Chondrocyte (in vitro differentiated cells): ENCODE results near the gene NID1. TPM values are rescaled to one million over a fixed set of nuclear protein-coding genes. Genes with fewer than 3 reads are reported as not detected.

Experiments
- DNase-seq: peaks from one replicate; pipeline ENCODE4 v3.0.0; 2021; ENCODE audit warnings: mixed read lengths, low spot score
- H3K27ac Mint-ChIP-seq: one replicate; pipeline ENCODE4 v1.8.0; 2021; ENCODE audit warnings: mild to moderate bottlenecking, moderate library complexity, mixed read lengths; ENCODE audit not compliant: unreplicated experiment
- H3K27me3 Mint-ChIP-seq: 2 replicates; pipeline ENCODE4 v1.8.0; 2021; ENCODE audit warnings: low read depth, mixed read lengths
- H3K36me3 Mint-ChIP-seq: 2 replicates; pipeline ENCODE4 v1.8.0; 2021; ENCODE audit warnings: low read depth, mixed read lengths
- H3K4me1 Mint-ChIP-seq: 2 replicates; pipeline ENCODE4 v1.8.0; 2021; ENCODE audit warnings: low read depth, mild to moderate bottlenecking, mixed read lengths
- H3K4me3 Mint-ChIP-seq: one replicate; pipeline ENCODE4 v1.8.0; 2021; ENCODE audit warnings: mild to moderate bottlenecking, moderate library complexity, mixed read lengths; ENCODE audit not compliant: unreplicated experiment
- H3K9me3 Mint-ChIP-seq: 2 replicates; pipeline ENCODE4 v1.8.0; 2021; ENCODE audit warnings: low read depth, mixed read lengths
- total RNA-seq: library from RNA; stranded (reverse); gene quantifications from 3 replicates; pipeline ENCODE4 v1.2.1, GENCODE V29; 2021
- TF ChIP-seq, protein P1 (sequence below): fragments of 200-600 bp; sonication (generic); IDR thresholded peaks from 2 replicates; pipeline ENCODE4 v1.5.0; 2021; ENCODE audit warnings: antibody characterized with exemption, mild to moderate bottlenecking, moderate library complexity

The NID1 gene
- total RNA-seq, 1 donor from 2014 or later = 99.1 TPM

DNA sequence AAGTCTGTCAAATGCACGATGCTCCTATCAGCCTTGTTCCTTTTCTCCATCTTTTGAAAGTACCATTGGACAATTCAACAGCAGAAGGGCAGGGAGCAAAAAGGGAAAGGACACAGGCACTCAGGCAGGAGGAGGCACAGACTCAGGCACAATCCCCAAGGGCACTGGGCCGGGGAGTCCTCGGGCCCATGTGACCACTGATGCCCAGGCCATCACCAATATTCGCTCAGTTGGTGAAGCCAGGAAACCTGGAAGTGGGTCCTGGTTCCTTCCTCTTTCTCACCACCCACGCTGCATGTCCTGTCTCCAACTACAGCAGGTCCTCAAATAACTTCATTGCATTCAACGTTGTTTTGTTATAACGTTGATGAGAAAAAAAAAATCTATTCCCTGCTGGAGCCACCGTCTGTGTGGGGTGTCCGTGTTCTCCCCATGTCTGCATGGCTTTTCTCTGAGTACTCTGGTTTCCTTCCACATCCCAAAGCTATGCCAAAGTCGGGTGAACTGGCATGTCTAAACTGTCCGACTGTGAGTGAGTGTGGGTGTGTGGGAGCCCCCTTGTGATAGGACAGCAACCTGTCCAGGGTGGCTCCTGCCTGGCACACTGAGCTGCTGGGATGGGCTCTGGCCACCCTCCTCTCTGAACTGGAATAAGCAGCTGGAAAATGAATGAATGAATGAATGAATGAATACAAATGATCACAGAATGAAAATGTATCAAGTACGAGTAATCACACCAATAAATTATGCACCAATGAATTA is 12.5 kb downstream of the NID1 start:
- Mint-ChIP-seq H3K9me3 (no peaks in the 10 kb centered on the region), H3K36me3 (peaks cover 3% of the 10 kb centered on the region), H3K27me3 (no peaks in the 10 kb centered on the region), H3K4me3 (no peak overlapping the region), H3K27ac (peak overlapping the region; percentile 85), H3K4me1 (peaks cover 12% of the 10 kb centered on the region)
- TF ChIP-seq, protein P1, sequence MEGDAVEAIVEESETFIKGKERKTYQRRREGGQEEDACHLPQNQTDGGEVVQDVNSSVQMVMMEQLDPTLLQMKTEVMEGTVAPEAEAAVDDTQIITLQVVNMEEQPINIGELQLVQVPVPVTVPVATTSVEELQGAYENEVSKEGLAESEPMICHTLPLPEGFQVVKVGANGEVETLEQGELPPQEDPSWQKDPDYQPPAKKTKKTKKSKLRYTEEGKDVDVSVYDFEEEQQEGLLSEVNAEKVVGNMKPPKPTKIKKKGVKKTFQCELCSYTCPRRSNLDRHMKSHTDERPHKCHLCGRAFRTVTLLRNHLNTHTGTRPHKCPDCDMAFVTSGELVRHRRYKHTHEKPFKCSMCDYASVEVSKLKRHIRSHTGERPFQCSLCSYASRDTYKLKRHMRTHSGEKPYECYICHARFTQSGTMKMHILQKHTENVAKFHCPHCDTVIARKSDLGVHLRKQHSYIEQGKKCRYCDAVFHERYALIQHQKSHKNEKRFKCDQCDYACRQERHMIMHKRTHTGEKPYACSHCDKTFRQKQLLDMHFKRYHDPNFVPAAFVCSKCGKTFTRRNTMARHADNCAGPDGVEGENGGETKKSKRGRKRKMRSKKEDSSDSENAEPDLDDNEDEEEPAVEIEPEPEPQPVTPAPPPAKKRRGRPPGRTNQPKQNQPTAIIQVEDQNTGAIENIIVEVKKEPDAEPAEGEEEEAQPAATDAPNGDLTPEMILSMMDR = no peak
- no peak for DNase-seq

DNA sequence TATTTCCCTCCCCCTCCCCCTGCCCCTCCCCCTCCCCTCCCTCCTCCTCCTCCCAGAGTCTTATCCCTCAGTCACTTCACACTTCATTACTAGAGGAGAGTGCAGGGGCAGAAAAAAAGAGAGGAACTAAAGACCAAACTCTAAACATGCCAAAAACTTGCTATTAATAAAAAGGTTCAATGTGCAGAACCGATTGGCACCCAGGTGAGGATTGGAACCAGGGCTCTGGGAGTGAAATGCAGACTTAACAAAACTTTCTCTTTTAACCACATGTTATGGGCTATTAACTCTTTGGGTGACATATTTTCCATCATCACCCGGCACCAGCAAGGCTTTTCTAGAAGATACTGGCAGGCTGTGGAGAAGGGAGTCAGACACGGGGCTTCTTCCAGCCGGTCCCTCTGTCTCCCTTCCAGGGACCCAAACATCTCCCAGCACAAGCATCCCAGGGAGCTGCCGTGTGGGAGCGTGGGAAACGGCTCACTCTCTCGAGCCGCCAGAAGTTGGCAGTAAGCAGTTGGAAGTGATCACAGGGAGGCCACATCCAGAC is 13.6 kb downstream of the NID1 start:
- Mint-ChIP-seq H3K27ac (peak overlapping the region; percentile 85), H3K9me3 (no peaks in the 10 kb centered on the region), H3K4me3 (peak overlapping the region; percentile 22), H3K27me3 (no peaks in the 10 kb centered on the region), H3K36me3 (peaks cover 7% of the 10 kb centered on the region), H3K4me1 (peaks cover 12% of the 10 kb centered on the region)
- TF ChIP-seq, protein P1 = no peak
- DNase-seq = no peak

DNA sequence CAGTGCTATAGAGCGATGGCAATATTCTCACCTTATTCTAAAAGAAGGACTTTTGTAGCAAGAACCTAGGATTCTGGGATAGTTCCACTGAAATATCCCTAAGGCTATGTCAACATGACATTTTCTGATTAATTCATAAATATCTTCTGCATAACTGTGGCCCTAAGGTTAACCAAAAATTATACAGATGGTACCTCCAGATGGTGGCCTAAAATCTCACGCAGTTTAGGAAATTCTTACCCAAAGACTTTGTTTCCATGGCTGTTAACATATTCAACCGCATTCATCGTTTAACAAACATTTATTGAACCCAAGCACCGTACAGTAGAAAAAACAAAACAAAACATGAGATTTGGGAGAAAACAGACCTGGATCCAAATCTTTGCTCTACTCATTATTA is 19.1 kb downstream of the NID1 start:
- no peak for DNase-seq
- no peaks in the 10 kb centered on the region for H3K4me1 Mint-ChIP-seq
- H3K27ac Mint-ChIP-seq = no peak overlapping the region
- TF ChIP-seq, protein P1 = no peak
- H3K36me3 Mint-ChIP-seq = peaks cover 28% of the 10 kb centered on the region
- no peaks in the 10 kb centered on the region for H3K27me3 Mint-ChIP-seq
- no peak overlapping the region for H3K4me3 Mint-ChIP-seq
- H3K9me3 Mint-ChIP-seq = no peaks in the 10 kb centered on the region

DNA sequence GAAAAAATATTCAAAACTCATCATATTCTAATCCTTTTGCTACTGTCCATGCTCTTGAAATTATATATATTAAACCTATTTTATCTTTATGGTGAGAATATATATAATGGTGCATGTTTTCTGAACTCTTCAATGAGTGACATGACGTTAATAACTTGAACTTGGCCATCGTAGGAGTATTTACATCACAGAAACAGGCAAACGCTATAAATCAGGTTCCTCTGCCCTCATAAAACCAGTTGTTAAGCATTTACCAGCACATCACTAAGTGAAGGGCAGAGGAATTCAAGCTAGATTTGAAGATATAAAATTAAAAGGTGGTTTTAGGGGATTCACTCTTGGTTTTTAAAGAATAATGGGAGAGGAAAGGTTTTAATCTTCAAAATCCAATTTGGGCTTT is 20.5 kb downstream of the NID1 start:
- no peak for DNase-seq
- H3K4me3 Mint-ChIP-seq = no peak overlapping the region
- H3K9me3 Mint-ChIP-seq = no peaks in the 10 kb centered on the region
- TF ChIP-seq, protein P1 = no peak
- peaks cover 10% of the 10 kb centered on the region for H3K4me1 Mint-ChIP-seq
- no peaks in the 10 kb centered on the region for H3K27me3 Mint-ChIP-seq
- peaks cover 28% of the 10 kb centered on the region for H3K36me3 Mint-ChIP-seq
- no peak overlapping the region for H3K27ac Mint-ChIP-seq

DNA sequence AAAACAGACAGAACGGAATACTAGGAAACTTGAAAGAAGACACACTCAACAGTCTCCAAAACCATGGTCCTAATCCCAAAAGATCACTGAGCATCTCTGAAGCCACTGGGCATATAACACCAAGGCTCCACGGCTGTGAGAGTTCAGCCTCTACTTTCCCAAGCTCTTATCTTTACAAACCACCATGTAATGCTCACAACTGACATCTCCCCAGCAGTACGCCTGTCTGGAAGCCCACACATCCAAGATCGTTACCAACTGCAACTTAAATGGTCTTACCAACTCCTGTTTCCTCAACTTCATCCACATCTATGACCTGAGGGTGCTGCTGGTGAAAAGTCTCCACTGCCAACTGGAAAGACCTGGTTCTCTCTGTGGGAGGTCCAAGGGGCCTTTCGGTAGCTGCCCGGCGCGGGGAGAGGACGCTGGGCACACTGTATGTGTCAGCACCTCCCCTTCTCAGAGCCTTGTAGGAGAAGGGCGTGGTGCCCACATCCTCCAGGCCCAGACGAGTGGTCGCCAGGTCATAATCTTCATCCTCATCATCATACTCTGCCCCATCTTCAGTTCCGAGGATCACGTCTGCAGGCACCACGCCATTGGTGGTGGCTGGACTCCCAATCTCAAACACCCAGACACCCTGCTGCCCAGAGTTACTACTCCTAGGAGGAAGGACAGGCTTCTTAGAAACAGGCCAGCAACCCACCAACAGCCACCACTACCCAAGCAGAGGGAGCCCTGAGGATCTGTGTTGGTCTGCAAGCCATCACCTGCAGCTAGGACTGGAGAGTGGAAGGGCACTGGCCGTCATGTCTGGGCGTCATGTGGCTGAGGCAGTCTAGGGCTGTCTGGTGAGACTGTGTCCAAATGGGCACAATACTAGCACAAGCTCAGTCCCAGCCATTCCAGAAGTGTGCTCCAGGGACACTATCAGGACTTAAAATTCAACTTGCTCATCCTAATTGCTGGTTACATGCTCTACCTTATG is 23.0 kb downstream of the NID1 start:
- H3K27me3 Mint-ChIP-seq = no peaks in the 10 kb centered on the region
- H3K4me1 Mint-ChIP-seq = peaks cover 11% of the 10 kb centered on the region
- DNase-seq = no peak
- no peak overlapping the region for H3K27ac Mint-ChIP-seq
- H3K4me3 Mint-ChIP-seq = no peak overlapping the region
- TF ChIP-seq, protein P1 = no peak
- peaks cover 26% of the 10 kb centered on the region for H3K36me3 Mint-ChIP-seq
- no peaks in the 10 kb centered on the region for H3K9me3 Mint-ChIP-seq
